SK-N-SH (cell line): Measurements from ENCODE around the gene VSIG10L. TPM values are rescaled to one million over a fixed set of nuclear protein-coding genes. Genes with fewer than 3 reads are reported as not detected.

ENCODE experiments used
- CTCF ChIA-PET: fragments of 300-600, 350-600 bp; formaldehyde crosslinking; extraction: SDS; loops from one replicate; lab custom pipeline; 2021; lab: Yijun Ruan, JAX
- POLR2A ChIA-PET: fragments of 350-600 bp; sonication (Branson Sonifier 250); formaldehyde crosslinking; extraction: SDS; loops from one replicate; lab custom pipeline; 2020; ENCODE audit warnings: antibody characterized with exemption, inconsistent platforms; lab: Yijun Ruan, JAX
- DNase-seq: peaks from one replicate; pipeline ENCODE4 v3.0.0; 2012
- H2AFZ ChIP-seq: fragments of 200-600 bp; sonication (generic); 2 replicates; pipeline ENCODE4 v1.8.1; 2016; ENCODE audit warnings: antibody characterized with exemption, mild to moderate bottlenecking, low read depth
- H3F3A ChIP-seq: fragments of 200-600 bp; sonication (generic); replicated peaks from 2 replicates; pipeline ENCODE3; 2016; ENCODE audit warnings: antibody characterized with exemption, mild to moderate bottlenecking; ENCODE audit not compliant: insufficient read depth
- H3K27ac ChIP-seq, 2 experiments: fragments of 200-500 bp in 1 of 2; fragments of 200-600 bp in 1 of 2; sonication (Bioruptor generic) in 1 of 2; sonication (generic), shearing (Covaris generic) in 1 of 2; 2 replicates each; pipeline versions ENCODE4 v1.5.1 to v1.6.1; 2014 to 2016; ENCODE audit warnings: low read depth in 2 of 2, inconsistent platforms in 1 of 2, low read length in 1 of 2, mild to moderate bottlenecking in 1 of 2, mixed read lengths in 1 of 2
- H3K27me3 ChIP-seq: fragments of 200-600 bp; sonication (generic), shearing (Covaris generic); 2 replicates; pipeline ENCODE4 v1.6.1; 2016; ENCODE audit warnings: mixed run types; ENCODE audit not compliant: insufficient read depth
- H3K36me3 ChIP-seq, 2 experiments: fragments of 200-500 bp in 1 of 2; fragments of 200-600 bp in 1 of 2; sonication (Bioruptor generic) in 1 of 2; sonication (generic) in 1 of 2; replicated peaks in 1 of 2; 2 replicates each; pipeline versions ENCODE3 to v1.5.1; 2014 to 2016; ENCODE audit warnings: low read length in 1 of 2, mild to moderate bottlenecking in 1 of 2; ENCODE audit not compliant: insufficient read depth in 2 of 2, control insufficient read depth in 1 of 2
- H3K4me1 ChIP-seq, 2 experiments: fragments of 200-500 bp in 1 of 2; fragments of 200-600 bp in 1 of 2; sonication (Bioruptor generic) in 1 of 2; sonication (generic), shearing (Covaris generic) in 1 of 2; 2 replicates each; pipeline versions ENCODE4 v1.5.1 to v1.6.1; 2014 to 2016; ENCODE audit warnings: low read depth in 1 of 2, low read length in 1 of 2, mixed run types in 1 of 2; ENCODE audit not compliant: insufficient read depth in 2 of 2, control insufficient read depth in 1 of 2
- H3K4me2 ChIP-seq: fragments of 200-600 bp; sonication (generic), shearing (Covaris generic); 2 replicates; pipeline ENCODE4 v1.6.1; 2017; ENCODE audit warnings: mixed run types
- H3K4me3 ChIP-seq, 2 experiments: fragments of 200-500 bp in 1 of 2; fragments of 200-600 bp in 1 of 2; sonication (Bioruptor generic) in 1 of 2; sonication (generic), shearing (Covaris generic) in 1 of 2; 2 replicates each; pipeline versions ENCODE4 v1.5.1 to v1.8.1; 2014 to 2016; ENCODE audit warnings: low read depth in 2 of 2, inconsistent platforms in 1 of 2, low read length in 1 of 2, mild to moderate bottlenecking in 1 of 2, mixed read lengths in 1 of 2, moderate library complexity in 1 of 2
- H3K79me2 ChIP-seq: fragments of 200-600 bp; sonication (generic); 2 replicates; pipeline ENCODE4 v1.8.1; 2017; ENCODE audit warnings: mild to moderate bottlenecking; ENCODE audit not compliant: insufficient read depth
- H3K9ac ChIP-seq: fragments of 200-600 bp; sonication (generic); 2 replicates; pipeline ENCODE4 v1.6.1; 2017; ENCODE audit warnings: mixed run types
- H3K9me2 ChIP-seq: fragments of 200-600 bp; sonication (generic); 2 replicates; pipeline ENCODE4 v1.6.1; 2017; ENCODE audit warnings: mixed run types
- H3K9me3 ChIP-seq: fragments of 200-600 bp; sonication (generic); 2 replicates; pipeline ENCODE4 v1.6.1; 2017; ENCODE audit warnings: mixed run types, mild to moderate bottlenecking, moderate library complexity
- H4K20me1 ChIP-seq: fragments of 200-600 bp; sonication (generic); 2 replicates; pipeline ENCODE4 v1.6.1; 2017; ENCODE audit warnings: mild to moderate bottlenecking, mixed run types; ENCODE audit not compliant: insufficient read depth
- ELF1 ChIP-seq: IDR thresholded peaks from 2 replicates; pipeline ENCODE4 v1.4.0; 2012
- EP300 ChIP-seq, 2 experiments: IDR thresholded peaks; 2 replicates each; pipeline versions ENCODE4 v1.4.0 to v1.6.1; 2012; ENCODE audit warnings: borderline replicate concordance in 1 of 2, low read depth in 1 of 2, low read length in 1 of 2
- MEF2A ChIP-seq: IDR thresholded peaks from 2 replicates; pipeline ENCODE4 v1.4.0; 2012; ENCODE audit warnings: low read depth, borderline replicate concordance
- MXI1 ChIP-seq: IDR thresholded peaks from 2 replicates; pipeline ENCODE4 v1.6.1; 2012; ENCODE audit warnings: mild to moderate bottlenecking, low read depth, low read length, improper control_type of control experiment
- POLR2AphosphoS5 ChIP-seq: IDR thresholded peaks from 2 replicates; pipeline ENCODE4 v1.6.1; 2012; ENCODE audit warnings: low read depth, low read length
- RCOR1 ChIP-seq: fragments of 150-350 bp; IDR thresholded peaks from 2 replicates; pipeline ENCODE4 v1.6.1; 2017; ENCODE audit warnings: antibody characterized with exemption, low read length
- TCF12 ChIP-seq: IDR thresholded peaks from 2 replicates; pipeline ENCODE4 v1.4.0; 2012
- TEAD4 ChIP-seq: IDR thresholded peaks from 2 replicates; pipeline ENCODE4 v1.4.0; 2012; ENCODE audit warnings: mild to moderate bottlenecking, borderline replicate concordance; ENCODE audit not compliant: insufficient read depth
- YY1 ChIP-seq: IDR thresholded peaks from 2 replicates; pipeline ENCODE4 v1.4.0; 2012; ENCODE audit warnings: low read depth, mild to moderate bottlenecking
- WGBS: methylation state at CpG from one replicate; pipeline ENCODE4 v1.1.6; 2017; ENCODE audit warnings: low lambda C conversion rate; 5-methylcytosine and 5-hydroxymethylcytosine counted together
- polyA plus RNA-seq, 3 experiments: library from polyadenylated mRNA; depleted of rRNA; stranded (reverse); fragments of >200 nt; gene quantifications; 2 replicates each; pipeline ENCODE4 v1.2.3, GENCODE V29; 2012
- TF ChIP-seq, protein P1 (sequence below): IDR thresholded peaks from 2 replicates; pipeline ENCODE4 v1.4.0; 2012; ENCODE audit warnings: low read depth
- TF ChIP-seq, protein P2 (sequence below): IDR thresholded peaks from 2 replicates; pipeline ENCODE4; 2012
- TF ChIP-seq, protein P3 (sequence below): IDR thresholded peaks from 2 replicates; pipeline ENCODE4 v1.4.0; 2012; ENCODE audit warnings: low read depth, borderline replicate concordance
- TF ChIP-seq, protein P4 (sequence below): fragments of 150-350 bp; IDR thresholded peaks from 2 replicates; pipeline ENCODE4 v1.6.1; 2016; ENCODE audit warnings: mild to moderate bottlenecking, low read depth, low read length
- TF ChIP-seq, protein P5 (sequence below): IDR thresholded peaks from 2 replicates; pipeline ENCODE4 v1.4.0; 2012; ENCODE audit warnings: low read depth, borderline replicate concordance

VSIG10L gene
- polyA plus RNA-seq, 1 of the 3 experiments (the other 2 are of a cell fraction) = 2.7 TPM

DNA sequence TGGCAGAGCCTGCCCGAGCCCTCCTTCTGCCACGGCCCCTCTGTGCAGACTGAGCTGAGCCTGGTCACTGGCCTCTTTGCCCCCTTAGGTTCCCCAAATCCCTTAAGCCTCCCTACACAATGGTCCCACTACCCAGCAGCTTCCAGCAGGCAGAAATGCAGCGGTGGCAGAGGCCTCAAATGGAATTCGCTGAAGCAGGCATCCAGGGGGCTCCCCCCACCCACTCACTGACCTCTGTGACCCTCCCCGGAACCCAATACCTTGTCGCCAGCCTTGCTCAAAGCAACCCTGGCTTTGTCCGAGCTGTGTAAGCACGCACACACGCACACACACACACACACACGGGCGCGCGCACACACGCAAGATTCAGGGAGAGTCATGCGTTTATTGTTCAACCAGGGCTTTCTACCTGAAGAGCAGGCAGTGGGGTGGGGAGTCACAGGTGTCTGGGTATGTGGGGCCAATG is 46.0 kb upstream of the VSIG10L start, which contains the start of gene LIM2:
Gene LIM2 (minus strand): TSS at position 51 of the 466 bp plus-strand sequence. CDS start 531 bp downstream, outside the sequence.
- CTCF ChIA-PET = interaction anchor here (0.6 to 2.5 kb wide), 3 partner anchors 10 to 273 kb away, joined by 3 to 10 read pairs (median 3); no protein-coding TSS in a partner anchor
- no peak for TF ChIP-seq TEAD4
- no peak within 1 kb of the TSS for H3K27ac ChIP-seq

DNA sequence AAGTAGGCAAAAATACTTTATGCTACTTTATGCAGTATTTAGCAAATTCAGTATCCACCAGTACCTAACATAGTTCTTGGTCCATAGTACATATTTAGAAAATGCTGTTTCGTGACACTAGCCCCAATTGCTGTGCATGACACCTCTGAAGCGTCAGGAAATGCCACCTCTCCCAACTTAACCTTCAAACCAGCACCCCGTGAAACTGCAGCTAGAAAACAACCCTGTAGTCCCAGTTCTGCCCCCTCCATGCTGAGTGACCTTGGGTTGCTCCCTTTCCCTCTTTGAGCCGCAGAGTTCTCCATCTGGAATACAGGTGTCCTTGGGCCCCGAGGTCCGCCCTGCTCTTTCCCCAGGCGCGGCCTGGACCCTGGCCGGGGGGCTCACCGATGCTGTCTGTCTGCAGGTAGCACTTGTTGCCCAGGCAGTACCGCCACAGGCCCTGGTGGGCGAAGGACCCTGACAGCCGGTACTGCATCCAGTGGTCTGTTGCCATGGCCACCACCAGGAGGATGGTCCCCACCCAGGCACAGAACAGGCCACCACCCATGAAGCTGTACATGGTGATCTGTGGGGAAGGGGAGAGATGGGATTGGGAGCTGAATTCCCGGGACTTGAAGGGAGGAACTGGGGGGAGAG is 45.1 kb upstream of the VSIG10L start:
- CTCF ChIA-PET = interaction anchor here (1.5 to 2.5 kb wide), 2 partner anchors 11 to 274 kb away, joined by 3 to 10 read pairs; no protein-coding TSS in a partner anchor
- TF ChIP-seq YY1 (no peak), POLR2AphosphoS5 (no peak), EP300 (IDR thresholded peaks at IDR 0.05; ENCODE audit: borderline replicate concordance in 1 of 2, low read depth in 1 of 2, low read length in 1 of 2) (no peak), TCF12 (no peak), MXI1 (no peak), TEAD4 (no peak), ELF1 (no peak), RCOR1 (no peak), MEF2A (no peak)
- TF ChIP-seq, protein P1, sequence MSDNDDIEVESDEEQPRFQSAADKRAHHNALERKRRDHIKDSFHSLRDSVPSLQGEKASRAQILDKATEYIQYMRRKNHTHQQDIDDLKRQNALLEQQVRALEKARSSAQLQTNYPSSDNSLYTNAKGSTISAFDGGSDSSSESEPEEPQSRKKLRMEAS = no peak
- TF ChIP-seq, protein P2, sequence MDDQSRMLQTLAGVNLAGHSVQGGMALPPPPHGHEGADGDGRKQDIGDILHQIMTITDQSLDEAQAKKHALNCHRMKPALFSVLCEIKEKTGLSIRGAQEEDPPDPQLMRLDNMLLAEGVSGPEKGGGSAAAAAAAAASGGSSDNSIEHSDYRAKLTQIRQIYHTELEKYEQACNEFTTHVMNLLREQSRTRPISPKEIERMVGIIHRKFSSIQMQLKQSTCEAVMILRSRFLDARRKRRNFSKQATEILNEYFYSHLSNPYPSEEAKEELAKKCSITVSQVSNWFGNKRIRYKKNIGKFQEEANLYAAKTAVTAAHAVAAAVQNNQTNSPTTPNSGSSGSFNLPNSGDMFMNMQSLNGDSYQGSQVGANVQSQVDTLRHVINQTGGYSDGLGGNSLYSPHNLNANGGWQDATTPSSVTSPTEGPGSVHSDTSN = no peak
- TF ChIP-seq, protein P3, sequence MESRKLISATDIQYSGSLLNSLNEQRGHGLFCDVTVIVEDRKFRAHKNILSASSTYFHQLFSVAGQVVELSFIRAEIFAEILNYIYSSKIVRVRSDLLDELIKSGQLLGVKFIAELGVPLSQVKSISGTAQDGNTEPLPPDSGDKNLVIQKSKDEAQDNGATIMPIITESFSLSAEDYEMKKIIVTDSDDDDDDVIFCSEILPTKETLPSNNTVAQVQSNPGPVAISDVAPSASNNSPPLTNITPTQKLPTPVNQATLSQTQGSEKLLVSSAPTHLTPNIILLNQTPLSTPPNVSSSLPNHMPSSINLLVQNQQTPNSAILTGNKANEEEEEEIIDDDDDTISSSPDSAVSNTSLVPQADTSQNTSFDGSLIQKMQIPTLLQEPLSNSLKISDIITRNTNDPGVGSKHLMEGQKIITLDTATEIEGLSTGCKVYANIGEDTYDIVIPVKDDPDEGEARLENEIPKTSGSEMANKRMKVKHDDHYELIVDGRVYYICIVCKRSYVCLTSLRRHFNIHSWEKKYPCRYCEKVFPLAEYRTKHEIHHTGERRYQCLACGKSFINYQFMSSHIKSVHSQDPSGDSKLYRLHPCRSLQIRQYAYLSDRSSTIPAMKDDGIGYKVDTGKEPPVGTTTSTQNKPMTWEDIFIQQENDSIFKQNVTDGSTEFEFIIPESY = no peak
- TF ChIP-seq, protein P4, sequence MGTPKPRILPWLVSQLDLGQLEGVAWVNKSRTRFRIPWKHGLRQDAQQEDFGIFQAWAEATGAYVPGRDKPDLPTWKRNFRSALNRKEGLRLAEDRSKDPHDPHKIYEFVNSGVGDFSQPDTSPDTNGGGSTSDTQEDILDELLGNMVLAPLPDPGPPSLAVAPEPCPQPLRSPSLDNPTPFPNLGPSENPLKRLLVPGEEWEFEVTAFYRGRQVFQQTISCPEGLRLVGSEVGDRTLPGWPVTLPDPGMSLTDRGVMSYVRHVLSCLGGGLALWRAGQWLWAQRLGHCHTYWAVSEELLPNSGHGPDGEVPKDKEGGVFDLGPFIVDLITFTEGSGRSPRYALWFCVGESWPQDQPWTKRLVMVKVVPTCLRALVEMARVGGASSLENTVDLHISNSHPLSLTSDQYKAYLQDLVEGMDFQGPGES = no peak
- TF ChIP-seq, protein P5, sequence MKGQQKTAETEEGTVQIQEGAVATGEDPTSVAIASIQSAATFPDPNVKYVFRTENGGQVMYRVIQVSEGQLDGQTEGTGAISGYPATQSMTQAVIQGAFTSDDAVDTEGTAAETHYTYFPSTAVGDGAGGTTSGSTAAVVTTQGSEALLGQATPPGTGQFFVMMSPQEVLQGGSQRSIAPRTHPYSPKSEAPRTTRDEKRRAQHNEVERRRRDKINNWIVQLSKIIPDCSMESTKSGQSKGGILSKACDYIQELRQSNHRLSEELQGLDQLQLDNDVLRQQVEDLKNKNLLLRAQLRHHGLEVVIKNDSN = no peak
- TF ChIP-seq, all 33 proteins: peak for 0
- DNase-seq = no peak
- H3K4me1 ChIP-seq = no peaks in the 10 kb centered on the region
- no peaks in the 10 kb centered on the region for H3F3A ChIP-seq
- H3K4me3 ChIP-seq = no peak overlapping the region
- 57% methylated on average over 7 of the region's 14 CpGs for WGBS
- H2AFZ ChIP-seq = no peak overlapping the region
- H3K9ac ChIP-seq = no peak overlapping the region
- H3K9me2 ChIP-seq = no peaks in the 10 kb centered on the region
- H4K20me1 ChIP-seq = no peaks in the 10 kb centered on the region
- H3K9me3 ChIP-seq = no peaks in the 10 kb centered on the region
- no peak overlapping the region for H3K27ac ChIP-seq
- no peak overlapping the region for H3K4me2 ChIP-seq
- H3K27me3 ChIP-seq = no peaks in the 10 kb centered on the region
- POLR2A ChIA-PET = no interaction called here
- no peaks in the 10 kb centered on the region for H3K36me3 ChIP-seq
- no peaks in the 10 kb centered on the region for H3K79me2 ChIP-seq

More for the DNA sequence above, 46.0 kb upstream of the VSIG10L start, which contains the start of gene LIM2:
- Histone ChIP-seq H3K9ac (no peak within 1 kb of the TSS), H3K4me2 (no peak within 1 kb of the TSS), H3K4me1 (no peaks in the 10 kb centered on the region), H3K36me3 (no peaks in the 10 kb centered on the region), H3K27me3 (no peaks in the 10 kb centered on the region), H3K4me3 (no peak within 1 kb of the TSS), H3K9me3 (no peaks in the 10 kb centered on the region), H3K9me2 (no peaks in the 10 kb centered on the region), H4K20me1 (no peaks in the 10 kb centered on the region), H2AFZ (no peak within 1 kb of the TSS), H3F3A (no peaks in the 10 kb centered on the region), H3K79me2 (no peaks in the 10 kb centered on the region)
- WGBS = 81% methylated on average over 12 of the region's 15 CpGs
- DNase-seq = no peak
- POLR2A ChIA-PET = no interaction called here
